EH (cell line): ENCODE data around the gene TAF1B.
A peak's percentile ranks its signal among the peaks of the same experiment; 100 is the strongest.
"Not testable (repeated sequence)": the region's sequence is repeated elsewhere in the genome, so short reads cannot be mapped to it uniquely, and the experiment has no call there.

Experiments used
- DNase-seq: peaks from one replicate; pipeline ENCODE4 v3.0.0-alpha.2; 2015; ENCODE audit warnings: low read depth

Gene TAF1B

GRCh38 chr2:9832586-9832985 lies 10.7 kb upstream of the TAF1B start:
- DNase-seq, result peak; percentile 80

GRCh38 chr2:9835068-9835467 lies 8.2 kb upstream of the TAF1B start:
- not testable (repeated sequence) for DNase-seq

- no peak for DNase-seq
Measured at GRCh38 chr2:9836074-9836473, 7.2 kb upstream of the TAF1B start.

- DNase-seq, result no peak
Measured at GRCh38 chr2:9836517-9836916, 6.8 kb upstream of the TAF1B start.

GRCh38 chr2:9837451-9837850 lies 5.8 kb upstream of the TAF1B start:
- DNase-seq, result no peak

- DNase-seq, result no peak
Measured at GRCh38 chr2:9838391-9838790, 4.9 kb upstream of the TAF1B start.

- no peak for DNase-seq
Measured at GRCh38 chr2:9842487-9843228, 616 bp upstream of the TAF1B start.

- peak; percentile 59 for DNase-seq
Measured at GRCh38 chr2:9844036-9844483, 786 bp downstream of the TAF1B start.

GRCh38 chr2:9844576-9844975 lies 1.3 kb downstream of the TAF1B start:
- DNase-seq, result peak; percentile 71

GRCh38 chr2:9846554-9846953 lies 3.3 kb downstream of the TAF1B start:
- DNase-seq, result peak; percentile 37

- peak; percentile 41 for DNase-seq
Measured at GRCh38 chr2:9847140-9847539, 3.9 kb downstream of the TAF1B start.

- DNase-seq, result no peak
Measured at GRCh38 chr2:9852881-9853280, 9.6 kb downstream of the TAF1B start.

- no peak for DNase-seq
Measured at GRCh38 chr2:9857814-9858729, 14.8 kb downstream of the TAF1B start.

GRCh38 chr2:9858730-9859068 lies 15.4 kb downstream of the TAF1B start:
- DNase-seq, result no peak

- DNase-seq, result not testable (repeated sequence)
Measured at GRCh38 chr2:9860922-9861580, 17.8 kb downstream of the TAF1B start.

- no peak for DNase-seq
Measured at GRCh38 chr2:9867881-9868280, 24.6 kb downstream of the TAF1B start.

GRCh38 chr2:9873337-9873736 lies 30.1 kb downstream of the TAF1B start:
- no peak for DNase-seq

GRCh38 chr2:9877026-9877425 lies 33.8 kb downstream of the TAF1B start:
- no peak for DNase-seq

GRCh38 chr2:9877726-9878125 lies 34.5 kb downstream of the TAF1B start:
- no peak for DNase-seq

GRCh38 chr2:9879455-9880194 lies 36.4 kb downstream of the TAF1B start:
- DNase-seq, result no peak

- no peak for DNase-seq
Measured at GRCh38 chr2:9883897-9884296, 40.6 kb downstream of the TAF1B start.

- no peak for DNase-seq
Measured at GRCh38 chr2:9884436-9884835, 41.2 kb downstream of the TAF1B start.
